HCT116 (cell line): ENCODE results near the gene TRAF3. TPM values are rescaled to one million over a fixed set of nuclear protein-coding genes. Genes with fewer than 3 reads are reported as not detected.

Source experiments
- ATAC-seq: fragments of 200-7000 bp; cut with Tn5 transposase; 2 replicates; pipeline ENCODE4 v1.9.1; 2020; ENCODE audit warnings: mild to moderate bottlenecking, moderate library complexity
- BruUV-seq: library from RNA; stranded (reverse); fragments of 400-500 nt; replicated peaks from 2 replicates; lab custom pipeline; 2021; lab: Mats Ljungman, UMichigan
- CTCF ChIA-PET: fragments of 300-600 bp; sonication (Branson Sonifier 250); formaldehyde crosslinking; loops from one replicate; lab custom pipeline; 2021; ENCODE audit warnings: antibody characterized with exemption; lab: Charles Lee
- POLR2A ChIA-PET: fragments of 300-600, 350-600 bp; sonication (Branson Sonifier 250); formaldehyde crosslinking; loops from one replicate; lab custom pipeline; 2021; ENCODE audit warnings: antibody characterized with exemption; lab: Charles Lee
- RAD21 ChIA-PET, 2 experiments: fragments of 300-600 bp; sonication (Branson Sonifier 250); formaldehyde crosslinking; loops; one replicate each; lab custom pipeline; 2023; ENCODE audit warnings: low total read pairs in 2 of 2; ENCODE audit not compliant: uncharacterized antibody in 2 of 2, unreplicated experiment in 2 of 2, low non-redundant PET in 1 of 2; lab: Charles Lee
- DNase-seq: peaks from one replicate; pipeline ENCODE4 v3.0.0-alpha.2; 2010; ENCODE audit warnings: low read depth, low spot score
- H2AFZ ChIP-seq: fragments of 200-600 bp; shearing (Covaris generic), sonication (generic); 2 replicates; pipeline ENCODE4 v1.6.1; 2017; ENCODE audit warnings: low read depth, mixed run types, mixed read lengths, antibody characterized with exemption, low read length; ENCODE audit not compliant: poor library complexity, severe bottlenecking
- H3K27ac ChIP-seq: 2 replicates; pipeline ENCODE4 v1.5.1; 2012; ENCODE audit warnings: low read depth, low read length
- H3K27me3 ChIP-seq: fragments of 200-600 bp; sonication (generic); 2 replicates; pipeline ENCODE4 v1.6.1; 2016; ENCODE audit warnings: mixed run types, low read length, mixed read lengths; ENCODE audit not compliant: insufficient read depth
- H3K36me3 ChIP-seq, 2 experiments: fragments of 200-500 bp in 1 of 2; fragments of 200-600 bp in 1 of 2; sonication (Bioruptor generic) in 1 of 2; sonication (generic) in 1 of 2; 2 replicates each; pipeline versions ENCODE4 v1.5.1 to v1.6.1; 2014 to 2016; ENCODE audit warnings: low read length in 2 of 2, inconsistent platforms in 1 of 2, mixed read lengths in 1 of 2, mixed run types in 1 of 2; ENCODE audit not compliant: insufficient read depth in 2 of 2, control insufficient read depth in 1 of 2
- H3K4me1 ChIP-seq, 2 experiments: fragments of 200-600 bp in 1 of 2; sonication (generic) in 1 of 2; 2 replicates each; pipeline versions ENCODE4 v1.5.1 to v1.6.1; 2012 to 2017; ENCODE audit warnings: low read length in 2 of 2, inconsistent platforms in 1 of 2, mild to moderate bottlenecking in 1 of 2, mixed read lengths in 1 of 2, mixed run types in 1 of 2, moderate library complexity in 1 of 2; ENCODE audit not compliant: insufficient read depth in 2 of 2, control insufficient read depth in 1 of 2
- H3K4me2 ChIP-seq: fragments of 200-600 bp; sonication (generic); 2 replicates; pipeline ENCODE4 v1.6.1; 2017; ENCODE audit warnings: mixed run types, low read length, mixed read lengths
- H3K4me3 ChIP-seq, 2 experiments: fragments of 200-600 bp in 1 of 2; sonication (generic) in 1 of 2; replicated peaks in 1 of 2; 2 replicates each; pipeline ENCODE4 v1.5.1; 2011 to 2016; ENCODE audit warnings: low read length in 2 of 2, control low read depth in 1 of 2, low read depth in 1 of 2, mild to moderate bottlenecking in 1 of 2, mixed read lengths in 1 of 2, mixed run types in 1 of 2
- H3K79me2 ChIP-seq: fragments of 200-600 bp; sonication (generic); 2 replicates; pipeline ENCODE4 v1.6.1; 2017; ENCODE audit warnings: mild to moderate bottlenecking, mixed run types, low read length, moderate library complexity, mixed read lengths; ENCODE audit not compliant: insufficient read depth
- H3K9ac ChIP-seq: fragments of 200-600 bp; sonication (generic); 2 replicates; pipeline ENCODE4 v1.6.1; 2016; ENCODE audit warnings: low read length, mixed read lengths
- H3K9me2 ChIP-seq: fragments of 200-600 bp; sonication (generic), shearing (Covaris generic); 2 replicates; pipeline ENCODE4 v1.6.1; 2017; ENCODE audit warnings: mixed run types, mild to moderate bottlenecking, moderate library complexity; ENCODE audit not compliant: insufficient read depth
- H3K9me3 ChIP-seq, 2 experiments: fragments of 200-500 bp in 1 of 2; fragments of 200-600 bp in 1 of 2; sonication (Bioruptor generic) in 1 of 2; sonication (generic) in 1 of 2; 2 replicates each; pipeline ENCODE4 v1.6.1; 2014 to 2017; ENCODE audit warnings: low read length in 2 of 2, mixed read lengths in 2 of 2, inconsistent platforms in 1 of 2, low read depth in 1 of 2, mild to moderate bottlenecking in 1 of 2, mixed run types in 1 of 2, moderate library complexity in 1 of 2; ENCODE audit not compliant: control insufficient read depth in 1 of 2, insufficient read depth in 1 of 2
- H4K20me1 ChIP-seq: fragments of 200-600 bp; sonication (generic), shearing (Covaris generic); 2 replicates; pipeline ENCODE4 v1.6.1; 2017; ENCODE audit warnings: mixed run types, mild to moderate bottlenecking, moderate library complexity; ENCODE audit not compliant: insufficient read depth
- ATF3 ChIP-seq: IDR thresholded peaks from 2 replicates; pipeline ENCODE4 v1.6.1; 2012
- CBX3 ChIP-seq: IDR thresholded peaks from 2 replicates; pipeline ENCODE4 v1.6.1; 2012; ENCODE audit warnings: low read depth
- CTCF ChIP-seq, 3 experiments: fragments of 200-600 bp in 1 of 3; sonication (generic) in 1 of 3; IDR thresholded peaks in 2 of 3; conservative IDR thresholded peaks in 1 of 3; 2 replicates each; pipeline ENCODE4 v1.5.1; 2012 to 2017; ENCODE audit warnings: low read depth in 2 of 3, low read length in 2 of 3, antibody characterized with exemption in 1 of 3, borderline replicate concordance in 1 of 3, control low read depth in 1 of 3, mild to moderate bottlenecking in 1 of 3, mixed read lengths in 1 of 3, mixed run types in 1 of 3, moderate library complexity in 1 of 3; ENCODE audit not compliant: insufficient read depth in 1 of 3
- EGR1 ChIP-seq: IDR thresholded peaks from 2 replicates; pipeline ENCODE4 v1.6.1; 2012; ENCODE audit warnings: low read depth
- ELF1 ChIP-seq: IDR thresholded peaks from 2 replicates; pipeline ENCODE4 v1.6.1; 2012; ENCODE audit warnings: low read depth, borderline replicate concordance
- EZH2 ChIP-seq: fragments of 200-600 bp; sonication (generic); IDR thresholded peaks from 2 replicates; pipeline ENCODE4 v1.6.1; 2017; ENCODE audit warnings: antibody characterized with exemption, mixed run types
- FOSL1 ChIP-seq: IDR thresholded peaks from 2 replicates; pipeline ENCODE4 v1.6.1; 2012; ENCODE audit warnings: low read depth
- JUND ChIP-seq: IDR thresholded peaks from 2 replicates; pipeline ENCODE4 v1.6.1; 2012
- MAX ChIP-seq: IDR thresholded peaks from 2 replicates; pipeline ENCODE4 v1.6.1; 2012
- POLR2A ChIP-seq: IDR thresholded peaks from 2 replicates; pipeline ENCODE4 v1.7.0; 2011; ENCODE audit warnings: borderline replicate concordance; ENCODE audit not compliant: insufficient read depth, insufficient read length; ENCODE audit errors: extremely low read depth
- POLR2AphosphoS5 ChIP-seq: IDR thresholded peaks from 2 replicates; pipeline ENCODE4 v1.6.1; 2011; ENCODE audit warnings: mild to moderate bottlenecking, low read depth, low read length, moderate library complexity
- RAD21 ChIP-seq: IDR thresholded peaks from 2 replicates; pipeline ENCODE4 v1.6.1; 2012; ENCODE audit warnings: low read depth, mild to moderate bottlenecking
- SIN3A ChIP-seq: IDR thresholded peaks from 2 replicates; pipeline ENCODE4 v1.6.1; 2012; ENCODE audit warnings: low read depth
- SP1 ChIP-seq: IDR thresholded peaks from 2 replicates; pipeline ENCODE4 v1.6.1; 2012; ENCODE audit warnings: low read depth
- SRF ChIP-seq: IDR thresholded peaks from 2 replicates; pipeline ENCODE4 v1.6.1; 2012; ENCODE audit warnings: low read depth
- TCF7L2 ChIP-seq: IDR thresholded peaks from 2 replicates; pipeline ENCODE4 v1.7.0; 2011; ENCODE audit warnings: borderline replicate concordance, inconsistent platforms; ENCODE audit not compliant: insufficient read depth, insufficient read length; ENCODE audit errors: extremely low read depth
- YY1 ChIP-seq: IDR thresholded peaks from 2 replicates; pipeline ENCODE4 v1.6.1; 2011; ENCODE audit warnings: low read length, low read depth, moderate library complexity, mild to moderate bottlenecking; ENCODE audit not compliant: insufficient replicate concordance; ENCODE audit errors: extremely low read depth
- ZBTB33 ChIP-seq: IDR thresholded peaks from 2 replicates; pipeline ENCODE4 v1.6.1; 2011; ENCODE audit warnings: mild to moderate bottlenecking, low read length, moderate library complexity; ENCODE audit not compliant: insufficient replicate concordance; ENCODE audit errors: extremely low read depth
- ZFX ChIP-seq: fragments of 450-650 bp; IDR thresholded peaks from 2 replicates; pipeline ENCODE4 v1.6.1; 2017
- ZNF274 ChIP-seq: fragments of 200-500 bp; sonication (Bioruptor generic); IDR thresholded peaks from 2 replicates; pipeline ENCODE4 v1.6.1; 2014; ENCODE audit warnings: mild to moderate bottlenecking, low read depth, low read length, inconsistent platforms
- intact Hi-C: fragments of 100-400 bp; cut with micrococcal nuclease; formaldehyde crosslinking; loops from 2 replicates; pipeline ENCODE4 v1.10.0; 2022
- total RNA-seq: library from RNA; stranded (reverse); gene quantifications from one replicate; pipeline ENCODE4 v1.2.1, GENCODE V29; 2021; ENCODE audit not compliant: unreplicated experiment

The TRAF3 gene
- total RNA-seq, 1 experiment from 2014 or later = 32.1 TPM

GRCh38 chr14:102954081-102954789 lies 177.0 kb downstream of the TRAF3 start:
- H3K79me2 ChIP-seq = no peaks in the 10 kb centered on the region
- ChIA-PET POLR2A (no interaction called here), RAD21 (no interaction called here), CTCF (no interaction called here)
- no peaks in the 10 kb centered on the region for H3K27me3 ChIP-seq
- H3K9me3 ChIP-seq = no peaks in the 10 kb centered on the region
- H4K20me1 ChIP-seq = no peaks in the 10 kb centered on the region
- no peak overlapping the region for H3K4me3 ChIP-seq
- no peak overlapping the region for H3K4me2 ChIP-seq
- DNase-seq (no peak), ATAC-seq (no peak)
- H3K4me1 ChIP-seq = no peaks in the 10 kb centered on the region
- H3K27ac ChIP-seq = no peak overlapping the region
- no TSS peak for BruUV-seq
- intact Hi-C loops = no loop called here
- no peak overlapping the region for H2AFZ ChIP-seq
- H3K9ac ChIP-seq = no peak overlapping the region
- H3K9me2 ChIP-seq = no peaks in the 10 kb centered on the region
- H3K36me3 ChIP-seq = peaks cover 22 to 36% of the 10 kb centered on the region in 2 experiments; a peak in 3 of 4 replicates
- TF ChIP-seq EGR1 (no peak), ELF1 (no peak), EZH2 (no peak), SIN3A (no peak), POLR2AphosphoS5 (no peak), ZFX (no peak), YY1 (no peak), ATF3 (no peak), RAD21 (no peak), CBX3 (no peak), MAX (no peak), FOSL1 (no peak), TCF7L2 (no peak), ZNF274 (no peak), SRF (no peak), JUND (no peak), POLR2A (no peak), CTCF (IDR thresholded peaks at IDR 0.05 in 2 of 3, conservative IDR thresholded peaks at IDR 0.05 in 1 of 3; ENCODE audit: borderline replicate concordance in 1 of 3, insufficient read depth in 1 of 3, low read depth in 2 of 3, low read length in 2 of 3) (no peak), SP1 (no peak), ZBTB33 (no peak)
